Spleen (tissue), 11 donors: ENCODE results near the gene PI16. TPM values are rescaled to one million over a fixed set of nuclear protein-coding genes. Genes with fewer than 3 reads are reported as not detected.
"Not testable (repeated sequence)": the region's sequence is repeated elsewhere in the genome, so short reads cannot be mapped to it uniquely, and the experiment has no call there.

Experiments
- DNase-seq: peaks from one replicate; pipeline ENCODE4 v3.0.0-alpha.2; 2020
- H3K27ac ChIP-seq, 8 donors: fragments of 200-600 bp; sonication (generic) in 7 of 8; 1 replicate in 4 of 8; 2 replicates in 4 of 8; pipeline versions ENCODE4 v1.5.0 to v1.8.0; 2016 to 2021; ENCODE audit warnings: inconsistent platforms in 4 of 8, mild to moderate bottlenecking in 4 of 8, moderate library complexity in 1 of 8
- H3K27me3 ChIP-seq, 7 donors: fragments of 200-600 bp; sonication (generic) in 6 of 7; replicated peaks in 1 of 7; 1 replicate in 4 of 7; 2 replicates in 3 of 7; pipeline versions ENCODE4 v1.5.0 to v1.8.0; 2016 to 2021; ENCODE audit warnings: inconsistent platforms in 3 of 7, mild to moderate bottlenecking in 1 of 7
- H3K36me3 ChIP-seq, 6 donors: fragments of 200-600 bp; sonication (generic) in 5 of 6; 1 replicate in 4 of 6; 2 replicates in 2 of 6; pipeline versions ENCODE4 v1.5.0 to v1.8.0; 2016 to 2021; ENCODE audit warnings: inconsistent platforms in 2 of 6
- H3K4me1 ChIP-seq, 6 donors: fragments of 200-600 bp; sonication (generic) in 5 of 6; 1 replicate in 3 of 6; 2 replicates in 3 of 6; pipeline versions ENCODE4 v1.5.0 to v1.8.0; 2016 to 2021; ENCODE audit warnings: inconsistent platforms in 3 of 6
- H3K4me3 ChIP-seq, 8 donors: fragments of 200-600 bp; sonication (generic) in 7 of 8; 1 replicate in 4 of 8; 2 replicates in 4 of 8; pipeline versions ENCODE4 v1.5.0 to v1.8.0; 2016 to 2021; ENCODE audit warnings: inconsistent platforms in 4 of 8, mild to moderate bottlenecking in 4 of 8, moderate library complexity in 2 of 8
- H3K9me3 ChIP-seq, 8 donors: fragments of 200-600 bp; sonication (generic) in 7 of 8; 1 replicate in 4 of 8; 2 replicates in 4 of 8; pipeline versions ENCODE4 v1.5.0 to v1.8.0; 2016 to 2021; ENCODE audit warnings: inconsistent platforms in 4 of 8
- CTCF ChIP-seq, 11 experiments: fragments of 200-600 bp in 7 of 11; fragments of 450-650 bp in 4 of 11; sonication (generic) in 4 of 11; IDR thresholded peaks in 8 of 11; conservative IDR thresholded peaks in 3 of 11; 1 replicate in 7 of 11; 2 replicates in 4 of 11; pipeline versions ENCODE4 v1.4.0 to v1.8.0; 2016 to 2021; ENCODE audit warnings: antibody characterized with exemption in 11 of 11, inconsistent platforms in 4 of 11, mild to moderate bottlenecking in 1 of 11
- POLR2A ChIP-seq, 3 donors: fragments of 450-650 bp; IDR thresholded peaks; one replicate each; pipeline ENCODE4 v1.5.1; 2017; ENCODE audit warnings: antibody characterized with exemption in 3 of 3, mild to moderate bottlenecking in 1 of 3
- POLR2AphosphoS5 ChIP-seq, 3 donors: sonication (generic); formaldehyde crosslinking; IDR thresholded peaks; one replicate each; pipeline ENCODE4 v1.5.1; 2017; ENCODE audit warnings: antibody characterized with exemption in 3 of 3
- WGBS, 5 donors: extraction: QIAGEN DNeasy Blood & Tissue Kit in 3 of 5; methylation state at CpG; one replicate each; pipeline versions ENCODE4 v1.1.5 to v1.1.7; 2013 to 2018; 5-methylcytosine and 5-hydroxymethylcytosine counted together
- intact Hi-C: fragments of 100-400 bp; cut with DNase I; formaldehyde crosslinking; loops from one replicate; pipeline ENCODE4 v1.15.0; 2023; ENCODE audit warnings: low total_unique reads
- polyA plus RNA-seq, 3 donors: library from polyadenylated mRNA; stranded (reverse); fragments of 200-250 nt; gene quantifications; one replicate each; pipeline ENCODE4 v1.2.1, GENCODE V29; 2013
- total RNA-seq, 7 donors: library from RNA; depleted of rRNA in 3 of 7; stranded (reverse); fragments of >200 nt in 3 of 7; fragmentation: NEBNext Ultra II Directional in 4 of 7; extraction: Animal tissue kit (Norgen Biotek cat#: 25700) in 4 of 7; gene quantifications; one replicate each; pipeline versions ENCODE4 v1.1.0 to v1.2.1, GENCODE V29; 2016 to 2021
- donor health status: healthy with polysubstance abuse.
- donor health status: DM: no; HTN: no; CAD: no; lungs with moderate emphysema.
- donor health status: DM: no; HTN: no; CAD: no.
- donor health status: Bipolar disorder and iron deficiency.
- donor health status: healthy.
- donor health status: DM: no; HTN: no; CAD: no.
- donor health status: DM: yes; HTN: yes; CAD: no.

PI16 gene
- total and polyA plus RNA-seq, 10 donors, result 0.94 to 7.3 (median 1.6) TPM; not detected in 1

- H3K4me3 ChIP-seq, result no peak overlapping the region
- no peak for DNase-seq
- H3K27me3 ChIP-seq, result no peaks in the 10 kb centered on the region
- WGBS, 5 donors, result 92 to 99% (median 93%) methylated on average over 5 of the region's 5 CpGs
- H3K4me1 ChIP-seq, result no peaks in the 10 kb centered on the region
- intact Hi-C loops, result no loop called here
- H3K27ac ChIP-seq, result no peak overlapping the region
- H3K9me3 ChIP-seq, result no peaks in the 10 kb centered on the region
- no peaks in the 10 kb centered on the region for H3K36me3 ChIP-seq
- TF ChIP-seq POLR2A (IDR thresholded peaks at IDR 0.05) (no peak), POLR2AphosphoS5 (IDR thresholded peaks at IDR 0.05) (no peak), CTCF (IDR thresholded peaks at IDR 0.05 in 8 of 11, conservative IDR thresholded peaks at IDR 0.05 in 3 of 11) (no peak)
Measured at GRCh38 chr6:36936824-36937223, 17.7 kb upstream of the PI16 start.

GRCh38 chr6:36937896-36938295, 16.6 kb upstream of the PI16 start:
- no peak for TF ChIP-seq POLR2A (IDR thresholded peaks at IDR 0.05)
- TF ChIP-seq CTCF (IDR thresholded peaks at IDR 0.05 in 8 of 11, conservative IDR thresholded peaks at IDR 0.05 in 3 of 11), result no peak
- TF ChIP-seq POLR2AphosphoS5 (IDR thresholded peaks at IDR 0.05), result no peak
- Histone ChIP-seq H3K4me1 (no peaks in the 10 kb centered on the region), H3K4me3 (no peak overlapping the region), H3K27ac (no peak overlapping the region), H3K27me3 (no peaks in the 10 kb centered on the region), H3K9me3 (no peaks in the 10 kb centered on the region), H3K36me3 (no peaks in the 10 kb centered on the region)
- DNase-seq, result no peak
- 90 to 98% (median 93%) methylated on average over 6 of the region's 6 CpGs for WGBS, 5 donors
- intact Hi-C loops, result no loop called here

GRCh38 chr6:36938536-36938935, 16.0 kb upstream of the PI16 start:
- TF ChIP-seq CTCF (IDR thresholded peaks at IDR 0.05 in 8 of 11, conservative IDR thresholded peaks at IDR 0.05 in 3 of 11), result no peak
- H3K4me1 ChIP-seq, result no peaks in the 10 kb centered on the region
- intact Hi-C loops, result no loop called here
- no peaks in the 10 kb centered on the region for H3K27me3 ChIP-seq
- H3K36me3 ChIP-seq, result no peaks in the 10 kb centered on the region
- H3K9me3 ChIP-seq, result no peaks in the 10 kb centered on the region
- DNase-seq, result no peak
- WGBS, 5 donors, result 89 to 99% (median 93%) methylated on average over 4 of the region's 4 CpGs
- no peak overlapping the region for H3K27ac ChIP-seq
- no peak overlapping the region for H3K4me3 ChIP-seq

- H3K9me3 ChIP-seq, H3K4me1 ChIP-seq, H3K27ac ChIP-seq, H3K36me3 ChIP-seq, H3K4me3 ChIP-seq, DNase-seq, intact Hi-C loops, H3K27me3 ChIP-seq: not testable (repeated sequence)
- 70 to 88% (median 82%) methylated on average over 5 of the region's 5 CpGs for WGBS, 5 donors
Measured at GRCh38 chr6:36939005-36939404, 15.5 kb upstream of the PI16 start.

- no peak for DNase-seq
- no peak overlapping the region for H3K4me3 ChIP-seq
- no peaks in the 10 kb centered on the region for H3K4me1 ChIP-seq
- H3K9me3 ChIP-seq, result no peaks in the 10 kb centered on the region
- no peaks in the 10 kb centered on the region for H3K27me3 ChIP-seq
- WGBS, 5 donors, result 89 to 94% (median 91%) methylated on average over 10 of the region's 10 CpGs
- no peak for TF ChIP-seq POLR2A (IDR thresholded peaks at IDR 0.05)
- no peak for TF ChIP-seq POLR2AphosphoS5 (IDR thresholded peaks at IDR 0.05)
- TF ChIP-seq CTCF (IDR thresholded peaks at IDR 0.05 in 8 of 11, conservative IDR thresholded peaks at IDR 0.05 in 3 of 11), result no peak
- intact Hi-C loops, result no loop called here
- H3K27ac ChIP-seq, result no peak overlapping the region
- no peaks in the 10 kb centered on the region for H3K36me3 ChIP-seq
Measured at GRCh38 chr6:36940027-36940426, 14.5 kb upstream of the PI16 start.

GRCh38 chr6:36941561-36941960, 13.0 kb upstream of the PI16 start:
- DNase-seq, H3K4me3 ChIP-seq, H3K4me1 ChIP-seq, H3K27ac ChIP-seq, H3K27me3 ChIP-seq, intact Hi-C loops, H3K9me3 ChIP-seq, H3K36me3 ChIP-seq: not testable (repeated sequence)
- WGBS, 5 donors, result 91 to 97% (median 96%) methylated on average over 8 to 40 of the region's 40 CpGs

- H3K4me1 ChIP-seq, H3K27ac ChIP-seq, H3K27me3 ChIP-seq, H3K4me3 ChIP-seq, H3K9me3 ChIP-seq, intact Hi-C loops, DNase-seq, H3K36me3 ChIP-seq: not testable (repeated sequence)
- 64 to 83% (median 71%) methylated on average over 1 to 2 of the region's 2 CpGs; no CpG with 5 or more reads in 1 of the 5 donors for WGBS, 5 donors
Measured at GRCh38 chr6:36942329-36942728, 12.2 kb upstream of the PI16 start.
